GM11168 (cell line): Measurements from ENCODE around the gene P3H3.
"Not testable (repeated sequence)": the region's sequence is repeated elsewhere in the genome, so short reads cannot be mapped to it uniquely, and the experiment has no call there.

ENCODE experiments used
- in situ Hi-C: fragments of 300-500 bp; cut with MboI; formaldehyde crosslinking; loops from one replicate; pipeline ENCODE4 v1.12.0; 2022; ENCODE audit warnings: low sequenced_read_pairs; ENCODE audit not compliant: unreplicated experiment

P3H3 gene

DNA sequence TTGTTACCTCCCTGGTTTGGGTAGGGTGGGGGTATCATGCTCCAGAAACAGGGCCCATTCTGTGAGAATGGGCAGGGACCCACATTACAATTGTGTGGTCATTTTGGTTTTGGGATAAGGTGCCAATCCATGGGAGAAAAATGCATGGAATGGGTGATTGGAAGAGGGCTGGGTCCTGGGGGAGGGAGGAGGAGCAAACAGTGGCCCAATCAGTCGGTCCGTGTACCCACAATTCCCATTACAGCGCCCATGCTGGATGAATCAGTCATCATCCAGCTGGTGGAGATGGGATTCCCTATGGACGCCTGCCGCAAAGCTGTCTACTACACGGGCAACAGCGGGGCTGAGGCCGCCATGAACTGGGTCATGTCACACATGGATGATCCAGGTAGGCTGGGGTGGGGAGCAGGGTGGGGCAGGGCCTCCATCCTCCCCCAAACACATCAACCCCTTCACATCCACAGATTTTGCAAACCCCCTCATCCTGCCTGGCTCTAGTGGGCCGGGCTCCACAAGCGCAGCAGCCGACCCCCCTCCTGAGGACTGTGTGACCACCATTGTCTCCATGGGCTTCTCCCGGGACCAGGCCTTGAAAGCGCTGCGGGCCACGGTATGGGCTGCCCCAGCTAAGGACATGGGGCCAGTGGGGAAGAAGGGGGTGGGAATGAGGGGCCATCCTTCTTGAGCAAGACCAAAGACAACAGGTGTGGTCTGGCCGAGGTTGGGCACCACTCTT is 35.5 kb downstream of the P3H3 start:
- in situ Hi-C loops: no loop called here

DNA sequence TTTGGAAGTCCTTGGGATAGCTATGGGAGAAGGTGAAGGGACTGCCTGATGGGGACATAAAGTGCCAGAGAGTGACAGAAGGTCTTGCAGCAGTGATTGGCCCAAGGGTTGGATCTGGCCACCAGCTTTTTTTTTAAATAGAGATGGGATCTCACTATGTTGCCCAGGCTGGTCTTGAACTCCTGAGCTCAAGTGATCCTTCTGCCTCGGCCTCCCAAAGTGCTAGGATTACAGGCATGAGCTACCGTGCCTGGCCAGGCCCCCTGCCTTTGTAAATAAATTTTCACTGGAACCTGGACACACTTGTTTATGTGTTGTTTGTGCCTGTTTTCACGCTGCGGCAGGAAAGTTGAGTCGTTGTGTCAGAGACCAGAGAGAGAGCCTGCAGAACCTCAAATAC is 37.1 kb downstream of the P3H3 start:
- in situ Hi-C loops: not testable (repeated sequence)

DNA sequence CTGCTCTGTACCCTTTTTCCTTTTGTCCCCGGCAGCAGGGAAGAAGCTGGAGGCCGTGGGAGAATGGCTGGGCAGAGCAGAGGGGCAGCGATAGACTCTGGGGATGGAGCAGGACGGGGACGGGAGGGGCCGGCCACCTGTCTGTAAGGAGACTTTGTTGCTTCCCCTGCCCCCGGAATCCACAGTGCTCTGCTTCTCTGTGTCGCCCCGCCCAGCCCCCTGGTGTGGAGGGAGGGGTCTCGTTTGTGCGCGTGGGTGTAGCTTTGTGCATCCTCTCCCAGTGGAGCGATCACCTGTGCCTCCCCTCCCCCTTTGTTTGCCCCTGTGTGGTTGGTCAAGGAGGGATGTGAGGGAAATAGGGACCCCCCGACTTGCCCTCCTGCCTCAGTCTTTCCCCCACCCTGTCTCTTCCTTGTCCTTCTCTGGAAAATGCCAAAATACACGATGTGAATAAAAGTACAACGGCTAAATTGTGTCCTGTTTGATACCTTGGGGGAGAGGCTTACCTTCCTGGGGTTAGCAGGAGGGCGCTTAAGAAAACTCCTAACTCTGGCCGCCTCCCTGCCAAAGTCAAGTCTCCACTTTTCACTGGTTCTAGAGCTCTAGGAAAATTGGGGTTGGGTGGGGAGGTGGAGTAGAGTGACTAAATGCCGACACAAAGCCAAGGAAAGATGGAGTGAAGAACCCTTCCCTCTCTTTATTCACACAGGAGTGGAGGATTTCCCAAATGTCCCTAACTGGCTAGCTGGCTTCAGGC is 38.1 kb downstream of the P3H3 start:
- in situ Hi-C loops: no loop called here

DNA sequence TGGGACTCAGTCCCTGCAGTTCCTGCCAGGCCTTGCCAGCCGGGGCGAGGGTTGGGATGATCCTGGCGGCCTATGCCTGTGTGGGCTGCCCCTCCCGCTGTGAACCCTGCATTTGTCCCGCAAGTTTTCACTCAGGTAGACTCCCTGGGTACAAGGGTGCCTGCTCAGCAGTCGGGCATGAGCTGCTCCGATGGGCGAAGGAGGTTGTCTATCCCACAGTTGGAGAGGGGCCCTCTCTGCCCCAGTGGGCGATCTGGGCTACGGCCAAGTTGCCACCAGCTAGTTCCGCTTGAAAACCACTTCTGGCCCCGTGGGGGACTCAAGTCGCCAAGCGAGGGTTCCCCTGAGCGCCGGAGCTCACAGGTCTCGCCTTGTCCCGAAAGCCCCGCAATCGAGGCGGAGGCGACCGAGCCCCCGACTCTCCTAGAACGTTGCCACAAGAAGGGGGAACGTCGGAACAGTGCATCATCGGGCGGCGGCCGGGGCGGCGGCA is 38.8 kb downstream of the P3H3 start:
- in situ Hi-C loops: no loop called here

DNA sequence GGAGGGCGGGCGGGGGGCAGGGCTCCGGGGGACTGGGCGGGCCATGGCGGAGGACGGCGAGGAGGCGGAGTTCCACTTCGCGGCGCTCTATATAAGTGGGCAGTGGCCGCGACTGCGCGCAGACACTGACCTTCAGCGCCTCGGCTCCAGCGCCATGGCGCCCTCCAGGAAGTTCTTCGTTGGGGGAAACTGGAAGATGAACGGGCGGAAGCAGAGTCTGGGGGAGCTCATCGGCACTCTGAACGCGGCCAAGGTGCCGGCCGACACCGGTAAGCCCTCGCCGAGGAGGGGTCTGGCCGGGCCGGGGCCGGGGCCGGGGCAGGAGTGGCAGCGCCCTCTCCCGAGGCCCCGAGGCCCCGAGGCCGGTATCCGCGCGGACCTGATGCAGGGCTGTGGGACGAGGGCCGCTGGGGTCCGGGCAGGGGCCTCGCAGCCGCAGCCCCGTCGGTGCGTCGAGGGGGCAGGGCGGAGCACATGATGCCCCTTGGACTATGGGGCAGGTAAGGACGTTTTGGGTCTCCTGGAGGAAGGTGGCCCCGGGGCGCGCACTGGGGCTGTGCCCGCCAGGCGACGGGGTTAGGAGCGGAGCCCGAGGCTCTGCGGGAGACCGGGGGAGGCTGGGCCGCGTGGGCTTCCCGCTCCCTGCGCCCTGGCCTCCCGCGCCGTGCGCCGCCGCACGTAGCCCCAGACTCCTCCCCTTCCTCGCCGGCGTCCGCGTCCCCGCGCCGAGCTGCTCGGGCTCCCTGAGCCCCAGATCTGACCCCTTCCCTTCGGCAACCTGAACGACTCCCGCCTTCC is 39.4 kb downstream of the P3H3 start, which contains the start of gene TPI1:
Gene TPI1, plus strand, starts transcription at position 119 of the 798 bp plus-strand sequence. Its CDS starts 36 bp downstream, at position 155.
- in situ Hi-C loops: no loop called here

DNA sequence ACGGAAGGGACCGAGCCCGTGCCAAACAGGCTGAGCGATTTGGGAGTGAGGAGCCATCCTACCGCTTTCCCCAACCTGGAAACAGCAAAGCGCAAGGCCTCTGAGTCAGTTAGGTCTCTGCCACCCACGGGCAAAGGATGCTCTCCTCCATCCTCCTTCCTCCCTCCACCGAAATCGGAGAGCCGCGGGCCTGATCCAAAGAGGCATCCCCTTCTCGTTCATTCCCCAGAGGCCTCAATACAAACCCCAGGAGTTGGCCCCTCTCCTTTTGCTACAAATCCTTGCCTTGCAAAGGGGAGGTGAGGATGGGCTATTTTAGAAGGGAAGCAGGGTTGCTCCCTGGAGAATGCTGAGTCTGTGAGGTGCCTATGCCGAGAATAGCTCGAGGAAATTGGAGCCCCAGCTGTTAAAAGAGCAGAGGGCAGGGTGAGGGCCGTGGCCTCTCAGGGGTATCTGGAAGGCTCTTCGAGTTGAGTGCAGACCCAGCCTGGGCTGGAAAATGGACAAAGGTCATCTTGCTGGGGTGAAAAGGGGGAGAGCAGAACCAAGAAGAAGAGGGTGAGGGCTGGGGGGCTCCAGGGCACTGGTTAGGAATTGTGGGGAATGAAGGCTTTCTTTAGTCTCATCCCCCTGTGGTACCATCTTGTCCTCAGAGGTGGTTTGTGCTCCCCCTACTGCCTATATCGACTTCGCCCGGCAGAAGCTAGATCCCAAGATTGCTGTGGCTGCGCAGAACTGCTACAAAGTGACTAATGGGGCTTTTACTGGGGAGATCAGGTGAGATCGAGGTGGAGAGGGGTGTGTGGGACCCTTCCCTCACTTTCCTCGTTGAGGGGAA is 40.2 kb downstream of the P3H3 start:
- in situ Hi-C loops: no loop called here

DNA sequence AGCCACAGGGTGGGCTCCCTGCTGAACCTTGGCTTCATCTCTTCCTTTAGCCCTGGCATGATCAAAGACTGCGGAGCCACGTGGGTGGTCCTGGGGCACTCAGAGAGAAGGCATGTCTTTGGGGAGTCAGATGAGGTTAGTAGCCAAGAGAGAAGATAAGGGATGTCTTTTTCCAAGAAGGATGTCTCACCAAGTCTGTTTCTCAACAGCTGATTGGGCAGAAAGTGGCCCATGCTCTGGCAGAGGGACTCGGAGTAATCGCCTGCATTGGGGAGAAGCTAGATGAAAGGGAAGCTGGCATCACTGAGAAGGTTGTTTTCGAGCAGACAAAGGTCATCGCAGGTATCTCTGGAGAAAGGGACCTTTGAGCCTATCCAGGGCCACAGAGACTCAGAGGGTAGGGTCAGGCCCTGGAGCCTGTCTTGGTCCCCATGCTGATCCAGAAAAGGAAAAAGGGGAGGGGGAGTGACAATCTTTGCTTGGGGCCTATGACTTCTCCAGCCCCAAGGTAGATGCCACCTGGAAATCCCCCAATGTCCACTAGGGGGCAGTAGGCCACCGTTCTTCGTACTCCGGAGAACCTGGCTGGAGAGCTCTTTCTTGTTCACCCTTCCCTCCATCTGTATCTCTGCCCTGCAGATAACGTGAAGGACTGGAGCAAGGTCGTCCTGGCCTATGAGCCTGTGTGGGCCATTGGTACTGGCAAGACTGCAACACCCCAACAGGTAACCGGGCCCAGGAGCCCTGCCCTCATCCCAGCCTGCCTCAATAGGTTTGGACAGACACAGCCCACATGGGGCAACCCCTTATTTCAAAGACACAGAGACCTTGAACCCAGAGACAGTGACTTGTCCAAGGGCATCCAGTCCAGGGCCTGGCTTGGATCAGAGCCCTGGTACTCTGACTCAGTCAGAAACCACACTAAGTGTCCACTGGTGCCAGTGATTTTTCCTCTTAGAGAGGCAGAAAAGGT is 41.1 kb downstream of the P3H3 start:
- in situ Hi-C loops: no loop called here

DNA sequence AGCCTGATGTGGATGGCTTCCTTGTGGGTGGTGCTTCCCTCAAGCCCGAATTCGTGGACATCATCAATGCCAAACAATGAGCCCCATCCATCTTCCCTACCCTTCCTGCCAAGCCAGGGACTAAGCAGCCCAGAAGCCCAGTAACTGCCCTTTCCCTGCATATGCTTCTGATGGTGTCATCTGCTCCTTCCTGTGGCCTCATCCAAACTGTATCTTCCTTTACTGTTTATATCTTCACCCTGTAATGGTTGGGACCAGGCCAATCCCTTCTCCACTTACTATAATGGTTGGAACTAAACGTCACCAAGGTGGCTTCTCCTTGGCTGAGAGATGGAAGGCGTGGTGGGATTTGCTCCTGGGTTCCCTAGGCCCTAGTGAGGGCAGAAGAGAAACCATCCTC is 42.1 kb downstream of the P3H3 start:
- in situ Hi-C loops: not testable (repeated sequence)

DNA sequence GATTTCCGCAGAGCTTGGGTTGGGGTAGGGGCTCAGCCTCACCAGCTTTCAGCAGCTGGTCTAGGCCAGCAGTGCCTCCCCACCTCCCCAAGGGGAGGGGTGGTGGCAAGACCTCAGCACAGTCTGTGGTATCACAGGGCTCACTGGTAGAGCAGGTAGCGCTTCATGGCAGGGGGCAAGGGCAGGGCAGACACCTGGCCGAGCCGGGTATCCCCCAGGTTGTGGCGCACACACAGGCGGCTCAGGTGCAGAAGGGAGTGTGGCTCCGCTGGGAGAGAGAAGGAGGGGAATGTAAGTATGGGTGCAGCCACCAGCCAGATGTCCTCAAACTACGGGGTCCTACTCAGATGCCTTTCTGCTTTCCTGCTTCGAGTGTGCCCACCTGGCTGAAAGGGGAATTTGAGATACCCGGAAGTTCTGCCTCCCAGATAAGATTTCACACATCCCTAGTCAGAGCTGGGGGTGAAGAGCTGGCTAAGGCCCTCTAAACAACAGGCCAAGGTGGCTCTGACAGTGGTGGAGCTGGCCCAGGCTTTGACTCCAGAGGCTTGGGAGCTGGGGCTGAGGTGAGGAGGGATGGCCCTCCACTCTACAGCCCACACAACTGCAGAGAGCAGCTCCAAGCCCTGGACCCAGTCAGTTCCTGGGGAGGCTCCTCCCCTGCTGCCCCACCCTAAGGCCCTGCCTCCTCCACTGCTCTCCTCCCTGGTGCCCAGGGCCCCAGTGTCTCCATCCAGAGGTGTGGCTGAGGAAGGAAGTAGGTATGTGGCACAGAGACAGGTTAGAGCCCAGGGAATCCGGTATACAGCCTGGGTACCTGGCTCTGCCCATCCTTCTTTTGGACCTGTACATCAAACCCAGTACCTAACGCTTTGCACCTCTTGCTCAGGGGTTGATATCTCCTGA is 43.1 kb downstream of the P3H3 start:
- in situ Hi-C loops: no loop called here

DNA sequence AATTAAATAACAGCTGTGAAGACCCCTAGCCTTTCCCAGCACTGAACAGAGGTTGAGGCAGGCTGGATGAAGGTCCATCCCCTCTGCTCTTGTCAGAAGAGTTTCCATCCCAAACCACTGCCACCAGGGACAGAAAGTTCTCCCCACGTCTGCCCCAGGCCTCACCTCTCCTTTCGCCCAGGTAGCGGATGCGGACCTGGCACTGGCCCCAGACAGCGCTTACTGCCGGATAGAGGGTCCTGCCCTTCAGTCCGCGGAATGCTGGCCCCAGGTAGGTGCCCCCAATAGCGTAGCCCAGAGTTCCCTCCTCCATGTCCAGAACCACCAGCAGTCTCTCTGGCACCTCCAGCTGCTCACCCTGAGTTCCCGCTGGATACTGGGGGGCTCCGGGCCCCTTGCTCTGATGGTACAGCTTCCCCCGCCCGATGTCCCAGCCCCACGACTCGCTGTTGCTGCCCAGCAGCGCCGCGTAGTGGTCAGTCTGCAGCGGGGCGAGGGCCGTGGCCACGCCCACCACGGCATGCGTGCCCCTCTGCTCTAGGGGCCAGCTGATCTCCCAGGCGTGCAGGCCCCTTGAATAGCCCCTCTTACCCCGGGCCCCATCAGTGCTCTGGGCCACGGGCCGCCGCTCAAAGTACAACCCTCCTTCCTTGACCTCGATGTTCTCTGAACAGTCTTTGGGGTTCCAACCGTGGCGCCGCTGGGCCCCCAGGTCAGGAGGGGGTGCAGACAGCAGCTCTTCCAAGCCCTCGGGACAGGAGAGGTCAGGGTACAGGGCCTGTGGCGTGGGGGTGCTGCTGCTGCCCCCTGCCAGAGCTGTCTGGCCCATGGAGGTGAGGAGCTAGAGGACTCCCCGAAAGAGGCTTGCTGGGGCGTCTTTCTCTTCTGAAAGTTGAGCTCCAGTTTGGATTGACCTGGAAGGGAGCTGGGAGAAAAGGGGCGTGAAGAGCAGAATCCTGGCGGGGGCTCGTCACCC is 44.2 kb downstream of the P3H3 start:
- in situ Hi-C loops: no loop called here

DNA sequence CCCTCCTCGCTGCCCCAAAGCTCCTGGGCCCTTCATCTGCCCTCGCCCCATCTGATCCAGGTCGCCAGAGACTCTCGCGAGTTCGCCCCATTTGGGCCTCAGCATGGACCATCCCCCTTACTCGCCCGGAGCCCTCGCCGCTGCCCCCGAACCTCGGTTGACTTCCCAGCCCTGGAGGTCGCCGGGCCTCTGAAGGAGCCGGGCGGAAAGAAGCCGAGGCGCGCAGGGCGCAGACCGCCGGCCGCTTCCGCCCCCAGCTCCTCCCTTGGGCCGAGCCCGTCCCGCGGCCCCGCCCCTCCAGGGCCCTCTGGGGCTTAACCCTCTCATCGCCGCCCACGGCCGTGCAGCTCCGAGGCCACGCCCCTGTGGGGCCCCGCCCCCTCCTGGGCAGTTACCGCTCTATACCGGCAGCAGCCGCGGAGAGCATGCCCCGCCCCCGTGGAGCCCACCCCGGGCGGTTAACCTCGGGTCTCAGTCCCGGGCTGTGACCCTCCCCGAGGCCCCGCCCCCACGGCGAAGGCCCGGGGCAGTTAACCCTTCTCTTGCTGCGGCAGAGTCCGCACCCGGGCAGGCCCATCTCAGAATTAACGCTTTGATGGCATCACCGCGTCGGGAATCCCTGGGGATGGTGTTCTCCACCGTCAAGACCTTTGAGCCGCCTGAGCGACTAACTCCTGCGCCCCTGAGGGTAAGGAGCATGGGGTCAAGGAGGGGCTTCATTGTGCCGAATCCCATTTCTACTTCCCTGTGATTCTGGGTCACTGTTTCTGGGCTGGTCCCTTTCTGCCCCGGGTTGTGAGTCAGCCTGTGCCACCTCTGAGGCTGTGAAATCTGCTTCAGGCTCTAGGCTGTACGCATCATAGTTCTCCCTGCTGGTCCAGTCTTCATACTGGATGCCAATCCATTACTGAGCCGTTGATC is 45.1 kb downstream of the P3H3 start, which contains the start of gene SPSB2:
Gene SPSB2, minus strand, starts transcription at position 210 of the 921 bp plus-strand sequence. CDS start 402 bp downstream, outside the sequence.
- in situ Hi-C loops: no loop called here

DNA sequence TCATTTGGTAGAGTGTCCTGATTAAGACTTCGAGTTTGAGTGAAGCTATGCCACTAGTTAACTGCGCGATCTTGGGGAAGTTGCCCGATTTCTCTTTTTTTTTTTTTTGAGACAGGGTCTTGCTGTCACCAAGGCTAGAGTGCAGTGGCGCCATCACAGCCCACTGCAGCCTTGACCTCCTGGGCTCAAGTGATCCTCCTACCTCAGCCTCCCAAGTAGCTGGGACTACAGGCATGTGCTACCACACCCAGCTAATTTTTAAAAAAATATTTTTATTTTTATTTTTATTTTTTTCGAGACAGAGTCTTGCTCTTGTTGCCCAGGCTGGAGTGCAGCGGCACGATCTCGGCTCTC is 45.8 kb downstream of the P3H3 start:
- in situ Hi-C loops: not testable (repeated sequence)

DNA sequence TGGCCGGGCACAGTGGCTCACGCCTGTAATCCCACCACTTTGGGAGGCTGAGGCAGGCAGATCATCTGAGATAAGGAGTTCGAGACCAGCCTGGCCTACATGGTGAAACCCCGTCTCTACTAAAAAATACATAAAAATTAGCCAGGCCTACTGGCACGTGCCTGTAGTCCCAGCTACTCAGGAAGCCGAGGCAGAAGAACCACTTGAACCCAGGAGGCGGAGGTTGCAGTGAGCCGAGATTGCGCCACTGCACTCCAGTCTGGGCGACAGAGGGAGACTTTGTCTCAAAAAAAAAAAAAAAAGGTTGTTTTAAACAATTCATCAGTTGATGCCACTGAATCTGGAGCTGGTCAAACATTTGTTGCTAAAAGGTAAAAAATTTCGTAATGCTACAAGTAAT is 51.6 kb downstream of the P3H3 start:
- in situ Hi-C loops: not testable (repeated sequence)

DNA sequence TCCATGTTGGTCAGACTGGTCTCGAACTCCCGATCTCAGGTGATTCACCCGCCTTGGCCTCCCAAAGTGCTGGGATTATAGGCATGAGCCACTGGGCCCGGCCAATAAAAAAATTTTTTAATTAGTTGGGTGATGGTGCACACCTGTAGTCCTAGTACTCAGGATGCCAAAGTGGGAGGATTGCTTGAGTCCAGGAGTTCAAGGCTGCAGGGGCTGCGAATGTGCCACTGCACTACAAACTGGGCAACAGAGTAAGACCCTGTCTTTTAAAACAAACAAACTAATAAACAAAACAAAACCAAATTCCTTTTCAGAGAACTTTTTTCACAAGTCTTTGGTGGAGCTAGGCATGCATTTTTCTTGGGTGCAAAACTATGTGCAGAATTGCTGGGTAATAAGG is 55.0 kb downstream of the P3H3 start:
- in situ Hi-C loops: no loop called here

DNA sequence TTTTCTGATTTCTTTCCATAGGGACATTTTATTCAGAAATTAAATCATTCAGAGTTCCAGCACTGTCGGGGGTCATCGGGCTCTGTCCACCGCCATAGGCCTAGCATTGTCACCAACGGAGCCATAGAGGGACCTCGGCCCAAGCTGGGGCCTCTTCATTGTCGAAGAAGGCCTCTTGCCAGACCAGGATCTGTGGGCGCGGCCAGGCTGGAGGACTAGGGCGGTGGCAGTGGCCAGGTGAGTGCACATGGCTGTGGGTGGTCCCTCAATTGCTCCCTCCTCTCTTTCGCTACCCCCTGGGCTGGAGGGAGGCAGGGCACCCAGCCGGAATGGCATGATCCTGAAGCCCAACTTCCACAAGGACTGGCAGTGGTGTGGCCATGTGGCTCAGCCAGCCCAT is 55.5 kb downstream of the P3H3 start:
- in situ Hi-C loops: no loop called here

DNA sequence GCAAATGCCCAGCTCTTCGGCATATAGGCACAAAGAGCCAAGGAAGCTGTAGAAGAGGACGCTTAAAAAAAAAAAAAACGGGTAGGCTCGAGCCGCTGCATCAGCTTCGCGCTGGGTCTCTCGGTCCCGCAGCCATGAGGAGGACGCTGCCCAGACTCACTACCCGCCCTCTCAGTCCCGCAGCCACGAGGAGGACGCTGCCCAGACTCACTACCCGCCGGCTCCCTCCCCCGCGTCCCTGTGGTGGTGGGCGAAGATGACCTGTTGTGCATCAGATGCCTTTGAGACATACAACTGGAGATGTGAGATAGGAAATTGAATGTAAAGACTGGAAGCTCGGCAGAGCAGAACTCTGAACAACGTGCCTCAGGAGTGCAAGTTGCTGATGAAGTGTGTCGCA is 56.3 kb downstream of the P3H3 start:
- in situ Hi-C loops: no loop called here
